GM23338 (cell line): Measurements from ENCODE around the gene TMEM61. TPM values are rescaled to one million over a fixed set of nuclear protein-coding genes. Genes with fewer than 3 reads are reported as not detected.

Experiments
- ATAC-seq: fragments of 200-7000 bp; cut with Tn5 transposase; 3 replicates; pipeline ENCODE4 v1.9.1; 2020
- DNase-seq: peaks from one replicate; pipeline ENCODE4 v3.0.0-alpha.2; 2015; ENCODE audit warnings: low spot score
- H2AFZ ChIP-seq: fragments of 200-600 bp; sonication (generic); 2 replicates; pipeline ENCODE4 v1.8.0; 2016; ENCODE audit warnings: antibody characterized with exemption, mild to moderate bottlenecking, moderate library complexity
- H3F3A ChIP-seq: fragments of 200-600 bp; sonication (generic); replicated peaks from 2 replicates; pipeline ENCODE4 v1.8.0; 2017; ENCODE audit warnings: antibody characterized with exemption, mixed run types, low read depth
- H3K27ac ChIP-seq: fragments of 200-600 bp; sonication (generic); 2 replicates; pipeline ENCODE4 v1.6.1; 2016; ENCODE audit warnings: low read depth
- H3K27me3 ChIP-seq: fragments of 200-600 bp; sonication (generic); 2 replicates; pipeline ENCODE4 v1.8.0; 2016; ENCODE audit warnings: mild to moderate bottlenecking, mixed run types, moderate library complexity; ENCODE audit not compliant: insufficient read depth
- H3K36me3 ChIP-seq: fragments of 200-600 bp; sonication (generic); 2 replicates; pipeline ENCODE4 v1.8.0; 2016; ENCODE audit warnings: mild to moderate bottlenecking; ENCODE audit not compliant: insufficient read depth
- H3K4me1 ChIP-seq: fragments of 200-600 bp; sonication (generic); 2 replicates; pipeline ENCODE4 v1.8.0; 2016; ENCODE audit warnings: mild to moderate bottlenecking, moderate library complexity; ENCODE audit not compliant: insufficient read depth
- H3K4me2 ChIP-seq: fragments of 200-600 bp; sonication (generic); 2 replicates; pipeline ENCODE4 v1.7.1; 2017; ENCODE audit warnings: mixed run types
- H3K4me3 ChIP-seq: fragments of 200-600 bp; sonication (generic); 2 replicates; pipeline ENCODE4 v1.6.1; 2016; ENCODE audit warnings: mixed run types
- H3K79me2 ChIP-seq: fragments of 200-600 bp; sonication (generic); replicated peaks from 2 replicates; pipeline ENCODE4 v1.8.0; 2017; ENCODE audit warnings: mild to moderate bottlenecking; ENCODE audit not compliant: insufficient read depth
- H3K9me2 ChIP-seq: fragments of 200-600 bp; sonication (generic); 2 replicates; pipeline ENCODE4 v1.8.0; 2017; ENCODE audit not compliant: insufficient read depth
- H4K20me1 ChIP-seq: fragments of 200-600 bp; sonication (generic); replicated peaks from 2 replicates; pipeline ENCODE4 v1.8.0; 2017; ENCODE audit warnings: mild to moderate bottlenecking; ENCODE audit not compliant: insufficient read depth
- H3K27ac Mint-ChIP-seq: 2 replicates; pipeline ENCODE4 v1.8.0; 2020; ENCODE audit warnings: inconsistent platforms, mild to moderate bottlenecking, moderate library complexity, mixed read lengths
- H3K27me3 Mint-ChIP-seq: 3 replicates; pipeline ENCODE4 v1.8.0; 2022; ENCODE audit warnings: low read depth, mild to moderate bottlenecking, moderate library complexity, mixed read lengths, inconsistent platforms; ENCODE audit not compliant: insufficient read depth, poor library complexity
- H3K36me3 Mint-ChIP-seq: 3 replicates; pipeline ENCODE4 v1.8.0; 2021; ENCODE audit warnings: low read depth, mild to moderate bottlenecking, inconsistent platforms, moderate library complexity, mixed read lengths
- H3K4me1 Mint-ChIP-seq: 3 replicates; pipeline ENCODE4 v1.8.0; 2020; ENCODE audit warnings: mild to moderate bottlenecking, inconsistent platforms, mixed read lengths
- H3K4me3 Mint-ChIP-seq: 3 replicates; pipeline ENCODE4 v1.8.0; 2021; ENCODE audit warnings: moderate library complexity, mild to moderate bottlenecking, inconsistent platforms, mixed read lengths
- H3K9me3 Mint-ChIP-seq: 3 replicates; pipeline ENCODE4 v1.8.0; 2020; ENCODE audit warnings: moderate library complexity, mild to moderate bottlenecking, inconsistent platforms, mixed read lengths
- CTCF ChIP-seq, 2 experiments: fragments of 200-600 bp in 1 of 2; sonication (generic) in 1 of 2; conservative IDR thresholded peaks; 2 replicates each; pipeline versions ENCODE4 v1.5.1 to v1.6.1; 2016 to 2017; ENCODE audit warnings: antibody characterized with exemption in 2 of 2, low read depth in 2 of 2, mild to moderate bottlenecking in 2 of 2, moderate library complexity in 1 of 2
- EZH2 ChIP-seq: fragments of 200-600 bp; sonication (generic); IDR thresholded peaks from one replicate; pipeline ENCODE4 v1.8.0; 2017; ENCODE audit warnings: antibody characterized with exemption, mild to moderate bottlenecking, low read depth; ENCODE audit not compliant: unreplicated experiment
- EZH2phosphoT487 ChIP-seq: fragments of 200-600 bp; sonication (generic); IDR thresholded peaks from one replicate; pipeline ENCODE4 v1.8.1; 2018; ENCODE audit warnings: antibody characterized with exemption; ENCODE audit not compliant: unreplicated experiment
- POLR2AphosphoS5 ChIP-seq: IDR thresholded peaks from 2 replicates; pipeline ENCODE4 v1.6.1; 2016; ENCODE audit warnings: antibody characterized with exemption, low read depth
- STAT1 ChIP-seq: IDR thresholded peaks from one replicate; pipeline ENCODE4 v1.6.1; 2016; ENCODE audit warnings: antibody characterized with exemption; ENCODE audit not compliant: unreplicated experiment
- ZNF114 ChIP-seq: fragments of 250-450 bp; sonication (Bioruptor Pico); IDR thresholded peaks from 2 replicates; pipeline ENCODE4 v1.5.0; 2020; ENCODE audit warnings: mild to moderate bottlenecking, moderate library complexity
- ZNF331 ChIP-seq: fragments of 250-450 bp; sonication (Bioruptor Pico); IDR thresholded peaks from 2 replicates; pipeline ENCODE4 v1.5.0; 2020; ENCODE audit warnings: low read depth, mild to moderate bottlenecking, moderate library complexity
- polyA plus RNA-seq: library from polyadenylated mRNA; unstranded; fragments of >200 nt; fragmentation: Nextera tagmentation; extraction: Ambion mirVana; gene quantifications from 2 replicates; pipeline ENCODE4 v1.2.1, GENCODE V29; 2016
- total RNA-seq: library from RNA; depleted of rRNA; stranded (reverse); fragments of >200 nt; shearing (Covaris generic); gene quantifications from 2 replicates; pipeline ENCODE4 v1.2.3, GENCODE V29; 2014
- TF ChIP-seq, protein P1 (sequence below): fragments of 250-450 bp; sonication (Bioruptor Pico); IDR thresholded peaks from 2 replicates; pipeline ENCODE4 v1.5.0; 2020; ENCODE audit warnings: mild to moderate bottlenecking, moderate library complexity
- TF ChIP-seq, protein P2 (sequence below): IDR thresholded peaks from 2 replicates; pipeline ENCODE4 v1.6.1; 2016; ENCODE audit warnings: antibody characterized with exemption

TMEM61 gene
- total and polyA plus RNA-seq, 2 experiments from 2014 or later, result 2.0 to 3.6 TPM

GRCh38 chr1:54975356-54976108 lies 4.9 kb upstream of the TMEM61 start (continued):
- TF ChIP-seq ZNF114 (CRISPR knock-in tag) (no peak), POLR2AphosphoS5 (no peak)

DNA sequence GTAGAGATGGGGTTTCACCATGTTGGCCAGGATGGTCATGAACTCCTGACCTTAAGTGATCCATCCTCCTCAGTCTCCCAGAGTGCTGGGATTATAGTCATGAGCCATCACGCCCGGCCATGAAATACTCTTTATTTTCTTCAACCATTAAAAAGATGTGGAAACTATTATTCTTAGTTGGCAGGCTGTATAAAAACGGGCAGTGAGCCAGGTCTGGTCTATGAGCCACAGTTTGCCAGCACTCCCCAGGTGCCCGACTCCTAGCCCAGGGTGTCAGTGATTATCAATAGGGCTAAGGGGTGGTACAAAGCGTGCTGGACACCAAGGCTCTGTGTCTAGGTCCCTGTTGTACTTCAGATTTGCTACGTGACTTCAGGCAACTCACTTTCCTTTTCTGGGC lies 3.7 kb upstream of the TMEM61 start:
- no peak overlapping the region for H3K4me2 ChIP-seq
- TF ChIP-seq STAT1 (no peak), ZNF331 (CRISPR knock-in tag) (no peak)
- peaks cover 30% of the 10 kb centered on the region for H3K4me1 Mint-ChIP-seq
- H3F3A ChIP-seq, result no peaks in the 10 kb centered on the region
- H3K79me2 ChIP-seq, result no peaks in the 10 kb centered on the region
- no peak overlapping the region for H3K27ac ChIP-seq
- no peak overlapping the region for H3K27ac Mint-ChIP-seq
- no peaks in the 10 kb centered on the region for H3K36me3 Mint-ChIP-seq
- ATAC-seq (no peak), DNase-seq (no peak)
- peaks cover 28% of the 10 kb centered on the region for H3K4me1 ChIP-seq
- no peaks in the 10 kb centered on the region for H4K20me1 ChIP-seq
- H3K9me3 Mint-ChIP-seq, result no peaks in the 10 kb centered on the region
- no peak overlapping the region for H3K4me3 Mint-ChIP-seq
- H2AFZ ChIP-seq, result no peak overlapping the region
- no peaks in the 10 kb centered on the region for H3K36me3 ChIP-seq
- no peaks in the 10 kb centered on the region for H3K9me2 ChIP-seq
- H3K27me3 ChIP-seq, result peaks cover 29% of the 10 kb centered on the region
- no peak overlapping the region for H3K4me3 ChIP-seq
- H3K27me3 Mint-ChIP-seq, result peaks cover 16% of the 10 kb centered on the region

DNA sequence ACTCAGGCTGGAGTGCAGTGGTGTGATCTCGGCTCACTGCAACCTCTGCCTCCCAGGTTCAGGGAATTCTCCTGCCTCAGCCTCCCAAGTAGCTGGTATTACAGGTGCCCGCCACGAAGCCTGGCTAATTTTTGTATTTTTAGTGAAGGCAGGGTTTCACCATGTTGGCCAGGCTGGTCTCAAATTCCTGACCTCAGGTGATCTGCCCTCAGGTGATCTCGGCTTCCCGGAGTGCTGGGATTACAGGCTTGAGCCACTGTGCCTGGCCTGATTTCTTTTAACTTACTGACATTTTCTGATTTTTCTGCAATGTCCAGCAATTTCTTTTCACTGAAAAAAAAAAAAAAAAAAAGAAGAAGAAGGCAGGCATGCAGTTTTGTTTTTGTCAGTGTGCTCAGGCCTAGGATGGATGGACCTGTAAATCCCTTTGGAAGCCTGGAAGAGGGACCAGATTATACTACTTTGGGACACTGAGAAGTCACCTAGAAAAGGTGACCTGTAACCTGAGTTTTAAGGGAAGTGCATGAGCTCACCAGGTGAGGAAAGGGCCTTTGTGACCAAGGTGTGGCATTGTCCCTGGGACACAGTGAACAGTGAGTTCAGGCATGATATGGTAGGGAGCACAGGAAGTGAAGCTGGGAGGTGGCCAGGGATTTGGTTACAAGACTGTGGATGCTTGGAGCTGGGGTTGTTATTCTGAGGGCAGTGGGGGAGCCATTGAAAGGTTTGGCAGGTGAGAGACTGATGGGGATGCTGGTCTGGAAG lies 2.7 kb upstream of the TMEM61 start:
- H3K27ac Mint-ChIP-seq, result no peak overlapping the region
- peaks cover 29% of the 10 kb centered on the region for H3K27me3 ChIP-seq
- no peak for ATAC-seq
- TF ChIP-seq EZH2phosphoT487 (no peak), STAT1 (no peak), ZNF114 (CRISPR knock-in tag) (no peak), ZNF331 (CRISPR knock-in tag) (no peak), CTCF (conservative IDR thresholded peaks at IDR 0.05; ENCODE audit: low read depth in 2 of 2) (no peak), EZH2 (no peak)
- TF ChIP-seq, protein P1, sequence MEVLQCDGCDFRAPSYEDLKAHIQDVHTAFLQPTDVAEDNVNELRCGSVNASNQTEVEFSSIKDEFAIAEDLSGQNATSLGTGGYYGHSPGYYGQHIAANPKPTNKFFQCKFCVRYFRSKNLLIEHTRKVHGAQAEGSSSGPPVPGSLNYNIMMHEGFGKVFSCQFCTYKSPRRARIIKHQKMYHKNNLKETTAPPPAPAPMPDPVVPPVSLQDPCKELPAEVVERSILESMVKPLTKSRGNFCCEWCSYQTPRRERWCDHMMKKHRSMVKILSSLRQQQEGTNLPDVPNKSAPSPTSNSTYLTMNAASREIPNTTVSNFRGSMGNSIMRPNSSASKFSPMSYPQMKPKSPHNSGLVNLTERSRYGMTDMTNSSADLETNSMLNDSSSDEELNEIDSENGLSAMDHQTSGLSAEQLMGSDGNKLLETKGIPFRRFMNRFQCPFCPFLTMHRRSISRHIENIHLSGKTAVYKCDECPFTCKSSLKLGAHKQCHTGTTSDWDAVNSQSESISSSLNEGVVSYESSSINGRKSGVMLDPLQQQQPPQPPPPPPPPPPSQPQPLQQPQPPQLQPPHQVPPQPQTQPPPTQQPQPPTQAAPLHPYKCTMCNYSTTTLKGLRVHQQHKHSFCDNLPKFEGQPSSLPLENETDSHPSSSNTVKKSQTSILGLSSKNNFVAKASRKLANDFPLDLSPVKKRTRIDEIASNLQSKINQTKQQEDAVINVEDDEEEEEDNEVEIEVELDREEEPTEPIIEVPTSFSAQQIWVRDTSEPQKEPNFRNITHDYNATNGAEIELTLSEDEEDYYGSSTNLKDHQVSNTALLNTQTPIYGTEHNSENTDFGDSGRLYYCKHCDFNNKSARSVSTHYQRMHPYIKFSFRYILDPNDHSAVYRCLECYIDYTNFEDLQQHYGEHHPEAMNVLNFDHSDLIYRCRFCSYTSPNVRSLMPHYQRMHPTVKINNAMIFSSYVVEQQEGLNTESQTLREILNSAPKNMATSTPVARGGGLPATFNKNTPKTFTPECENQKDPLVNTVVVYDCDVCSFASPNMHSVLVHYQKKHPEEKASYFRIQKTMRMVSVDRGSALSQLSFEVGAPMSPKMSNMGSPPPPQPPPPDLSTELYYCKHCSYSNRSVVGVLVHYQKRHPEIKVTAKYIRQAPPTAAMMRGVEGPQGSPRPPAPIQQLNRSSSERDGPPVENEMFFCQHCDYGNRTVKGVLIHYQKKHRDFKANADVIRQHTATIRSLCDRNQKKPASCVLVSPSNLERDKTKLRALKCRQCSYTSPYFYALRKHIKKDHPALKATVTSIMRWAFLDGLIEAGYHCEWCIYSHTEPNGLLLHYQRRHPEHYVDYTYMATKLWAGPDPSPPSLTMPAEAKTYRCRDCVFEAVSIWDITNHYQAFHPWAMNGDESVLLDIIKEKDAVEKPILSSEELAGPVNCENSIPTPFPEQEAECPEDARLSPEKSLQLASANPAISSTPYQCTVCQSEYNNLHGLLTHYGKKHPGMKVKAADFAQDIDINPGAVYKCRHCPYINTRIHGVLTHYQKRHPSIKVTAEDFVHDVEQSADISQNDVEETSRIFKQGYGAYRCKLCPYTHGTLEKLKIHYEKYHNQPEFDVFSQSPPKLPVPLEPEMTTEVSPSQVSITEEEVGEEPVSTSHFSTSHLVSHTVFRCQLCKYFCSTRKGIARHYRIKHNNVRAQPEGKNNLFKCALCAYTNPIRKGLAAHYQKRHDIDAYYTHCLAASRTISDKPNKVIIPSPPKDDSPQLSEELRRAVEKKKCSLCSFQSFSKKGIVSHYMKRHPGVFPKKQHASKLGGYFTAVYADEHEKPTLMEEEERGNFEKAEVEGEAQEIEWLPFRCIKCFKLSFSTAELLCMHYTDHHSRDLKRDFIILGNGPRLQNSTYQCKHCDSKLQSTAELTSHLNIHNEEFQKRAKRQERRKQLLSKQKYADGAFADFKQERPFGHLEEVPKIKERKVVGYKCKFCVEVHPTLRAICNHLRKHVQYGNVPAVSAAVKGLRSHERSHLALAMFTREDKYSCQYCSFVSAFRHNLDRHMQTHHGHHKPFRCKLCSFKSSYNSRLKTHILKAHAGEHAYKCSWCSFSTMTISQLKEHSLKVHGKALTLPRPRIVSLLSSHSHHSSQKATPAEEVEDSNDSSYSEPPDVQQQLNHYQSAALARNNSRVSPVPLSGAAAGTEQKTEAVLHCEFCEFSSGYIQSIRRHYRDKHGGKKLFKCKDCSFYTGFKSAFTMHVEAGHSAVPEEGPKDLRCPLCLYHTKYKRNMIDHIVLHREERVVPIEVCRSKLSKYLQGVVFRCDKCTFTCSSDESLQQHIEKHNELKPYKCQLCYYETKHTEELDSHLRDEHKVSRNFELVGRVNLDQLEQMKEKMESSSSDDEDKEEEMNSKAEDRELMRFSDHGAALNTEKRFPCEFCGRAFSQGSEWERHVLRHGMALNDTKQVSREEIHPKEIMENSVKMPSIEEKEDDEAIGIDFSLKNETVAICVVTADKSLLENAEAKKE (CRISPR knock-in tag), result no peak
- TF ChIP-seq, protein P2, sequence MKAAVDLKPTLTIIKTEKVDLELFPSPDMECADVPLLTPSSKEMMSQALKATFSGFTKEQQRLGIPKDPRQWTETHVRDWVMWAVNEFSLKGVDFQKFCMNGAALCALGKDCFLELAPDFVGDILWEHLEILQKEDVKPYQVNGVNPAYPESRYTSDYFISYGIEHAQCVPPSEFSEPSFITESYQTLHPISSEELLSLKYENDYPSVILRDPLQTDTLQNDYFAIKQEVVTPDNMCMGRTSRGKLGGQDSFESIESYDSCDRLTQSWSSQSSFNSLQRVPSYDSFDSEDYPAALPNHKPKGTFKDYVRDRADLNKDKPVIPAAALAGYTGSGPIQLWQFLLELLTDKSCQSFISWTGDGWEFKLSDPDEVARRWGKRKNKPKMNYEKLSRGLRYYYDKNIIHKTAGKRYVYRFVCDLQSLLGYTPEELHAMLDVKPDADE, result no peak

More for the DNA sequence above, 2.7 kb upstream of the TMEM61 start:
- Mint-ChIP-seq H3K4me1 (peaks cover 30% of the 10 kb centered on the region), H3K4me3 (no peak overlapping the region), H3K9me3 (no peaks in the 10 kb centered on the region), H3K27me3 (peaks cover 16% of the 10 kb centered on the region), H3K36me3 (no peaks in the 10 kb centered on the region)
- Histone ChIP-seq H3K9me2 (no peaks in the 10 kb centered on the region), H3K79me2 (no peaks in the 10 kb centered on the region), H3K4me1 (peaks cover 28% of the 10 kb centered on the region), H3K4me3 (no peak overlapping the region), H3K36me3 (no peaks in the 10 kb centered on the region), H4K20me1 (no peaks in the 10 kb centered on the region), H3K4me2 (no peak overlapping the region; the same call in 1 of the 2 replicates), H3K27ac (no peak overlapping the region), H3F3A (no peaks in the 10 kb centered on the region), H2AFZ (no peak overlapping the region; the same call in 1 of the 2 replicates)
- DNase-seq, result no peak
